ENCODE results near the gene TAF1. TPM values are rescaled to one million over a fixed set of nuclear protein-coding genes. Genes with fewer than 3 reads are reported as not detected.
"Not testable (repeated sequence)": the region's sequence is repeated elsewhere in the genome, so short reads cannot be mapped to it uniquely, and the experiment has no call there.

The TAF1 gene
- total RNA-seq, 1 donor, result 31.1 TPM

DNA sequence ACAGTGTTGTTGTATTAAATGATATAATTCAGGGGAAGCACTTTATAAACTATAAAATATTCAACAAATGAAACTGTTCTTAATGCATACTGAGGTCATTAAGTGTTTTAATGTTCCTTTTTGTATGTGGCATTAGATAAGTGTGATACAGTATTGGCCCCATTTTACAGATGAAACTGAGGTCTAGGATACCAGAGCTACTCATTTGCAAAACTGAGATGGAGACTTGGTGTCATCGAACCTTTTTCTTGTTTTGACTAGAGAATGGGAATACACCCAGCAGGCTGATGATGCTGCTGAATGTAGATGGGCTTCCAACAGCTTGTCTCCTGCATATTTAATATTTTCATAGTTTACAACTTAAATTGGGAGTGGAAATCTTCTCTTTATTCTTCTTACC is 34.6 kb downstream of the TAF1 start:
- no peak overlapping the region for H3K4me2 ChIP-seq (ENCODE audit: insufficient read depth, low read length)
- H3K9me3 ChIP-seq (ENCODE audit: low read depth, low read length), result no peaks in the 10 kb centered on the region
- H4K20me1 ChIP-seq (ENCODE audit: insufficient read depth, low read length), result no peaks in the 10 kb centered on the region
- H3K4me1 ChIP-seq (ENCODE audit: insufficient read depth, low read length), result no peaks in the 10 kb centered on the region
- H3K79me2 ChIP-seq (ENCODE audit: insufficient read depth, low read length), result no peaks in the 10 kb centered on the region
- TF ChIP-seq, protein P1, sequence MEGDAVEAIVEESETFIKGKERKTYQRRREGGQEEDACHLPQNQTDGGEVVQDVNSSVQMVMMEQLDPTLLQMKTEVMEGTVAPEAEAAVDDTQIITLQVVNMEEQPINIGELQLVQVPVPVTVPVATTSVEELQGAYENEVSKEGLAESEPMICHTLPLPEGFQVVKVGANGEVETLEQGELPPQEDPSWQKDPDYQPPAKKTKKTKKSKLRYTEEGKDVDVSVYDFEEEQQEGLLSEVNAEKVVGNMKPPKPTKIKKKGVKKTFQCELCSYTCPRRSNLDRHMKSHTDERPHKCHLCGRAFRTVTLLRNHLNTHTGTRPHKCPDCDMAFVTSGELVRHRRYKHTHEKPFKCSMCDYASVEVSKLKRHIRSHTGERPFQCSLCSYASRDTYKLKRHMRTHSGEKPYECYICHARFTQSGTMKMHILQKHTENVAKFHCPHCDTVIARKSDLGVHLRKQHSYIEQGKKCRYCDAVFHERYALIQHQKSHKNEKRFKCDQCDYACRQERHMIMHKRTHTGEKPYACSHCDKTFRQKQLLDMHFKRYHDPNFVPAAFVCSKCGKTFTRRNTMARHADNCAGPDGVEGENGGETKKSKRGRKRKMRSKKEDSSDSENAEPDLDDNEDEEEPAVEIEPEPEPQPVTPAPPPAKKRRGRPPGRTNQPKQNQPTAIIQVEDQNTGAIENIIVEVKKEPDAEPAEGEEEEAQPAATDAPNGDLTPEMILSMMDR (IDR thresholded peaks at IDR 0.05; ENCODE audit: extremely low read depth, low read depth, low read length), result no peak
- no peak overlapping the region for H2AFZ ChIP-seq (ENCODE audit: low read length)
- peak; percentile 5 for DNase-seq (ENCODE audit: insufficient read length, low spot score, missing footprints)
- H3K27ac ChIP-seq (ENCODE audit: low read depth, low read length), result no peak overlapping the region
- H3K27me3 ChIP-seq (ENCODE audit: insufficient read depth, low read length), result no peaks in the 10 kb centered on the region
- no peak overlapping the region for H3K4me3 ChIP-seq (ENCODE audit: insufficient read depth, low read length)
- H3K36me3 ChIP-seq (ENCODE audit: insufficient read depth, low read length), result peaks cover 24% of the 10 kb centered on the region

DNA sequence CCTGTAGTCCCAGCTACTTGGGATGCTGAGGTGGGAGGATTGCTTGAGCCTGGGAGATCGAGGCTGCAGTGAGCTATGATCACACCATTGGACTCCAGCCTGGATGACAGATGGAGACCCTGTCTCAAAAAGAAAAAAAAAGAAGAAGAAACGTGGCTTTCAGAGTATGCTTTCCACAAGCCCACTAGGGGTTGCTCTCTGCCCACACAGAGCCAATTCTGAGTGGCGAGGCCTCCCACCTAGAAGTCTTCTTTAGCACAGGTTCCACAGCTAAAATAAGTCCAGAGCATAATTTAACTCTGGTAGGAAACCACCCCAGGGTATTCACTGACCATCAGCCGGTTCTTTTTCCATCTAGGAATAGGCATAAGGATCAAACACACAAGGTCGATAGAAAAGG is 50.1 kb downstream of the TAF1 start:
- not testable (repeated sequence) for H3K79me2 ChIP-seq (ENCODE audit: insufficient read depth, low read length); H3K4me2 ChIP-seq (ENCODE audit: insufficient read depth, low read length); H4K20me1 ChIP-seq (ENCODE audit: insufficient read depth, low read length); H3K27ac ChIP-seq (ENCODE audit: low read depth, low read length); H3K9me3 ChIP-seq (ENCODE audit: low read depth, low read length); DNase-seq (ENCODE audit: insufficient read length, low spot score, missing footprints); H2AFZ ChIP-seq (ENCODE audit: low read length); H3K4me3 ChIP-seq (ENCODE audit: insufficient read depth, low read length); H3K27me3 ChIP-seq (ENCODE audit: insufficient read depth, low read length); H3K4me1 ChIP-seq (ENCODE audit: insufficient read depth, low read length)
- H3K36me3 ChIP-seq (ENCODE audit: insufficient read depth, low read length), result peaks cover 23% of the 10 kb centered on the region

DNA sequence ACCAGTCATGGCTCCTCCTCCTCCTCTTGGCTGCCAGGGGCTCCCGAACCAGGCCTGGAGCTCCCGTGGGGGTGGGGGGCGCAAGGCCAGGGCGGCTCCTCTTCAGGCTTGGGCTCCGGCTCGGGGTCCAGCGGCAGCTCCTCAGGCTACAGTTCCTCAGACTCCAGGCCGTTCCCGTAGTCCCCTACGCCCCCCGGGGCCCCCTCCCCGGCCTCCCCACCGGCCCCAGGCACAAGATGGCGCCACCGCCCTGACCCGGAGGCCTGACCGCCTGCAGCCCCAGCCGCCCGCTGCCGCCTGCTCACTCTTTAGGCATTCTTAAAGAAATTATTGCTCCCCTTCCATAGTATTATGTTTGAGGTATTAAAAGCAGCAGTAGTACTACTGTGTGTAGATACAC is 54.5 kb downstream of the TAF1 start:
- no peak for DNase-seq (ENCODE audit: insufficient read length, low spot score, missing footprints)
- Histone ChIP-seq H2AFZ (ENCODE audit: low read length) (no peak overlapping the region), H3K36me3 (ENCODE audit: insufficient read depth, low read length) (peaks cover 16% of the 10 kb centered on the region), H3K4me3 (ENCODE audit: insufficient read depth, low read length) (no peak overlapping the region), H3K4me2 (ENCODE audit: insufficient read depth, low read length) (no peak overlapping the region), H3K9me3 (ENCODE audit: low read depth, low read length) (no peaks in the 10 kb centered on the region), H3K27ac (ENCODE audit: low read depth, low read length) (no peak overlapping the region), H3K4me1 (ENCODE audit: insufficient read depth, low read length) (no peaks in the 10 kb centered on the region), H3K79me2 (ENCODE audit: insufficient read depth, low read length) (no peaks in the 10 kb centered on the region), H4K20me1 (ENCODE audit: insufficient read depth, low read length) (no peaks in the 10 kb centered on the region), H3K27me3 (ENCODE audit: insufficient read depth, low read length) (peaks cover 3% of the 10 kb centered on the region)
- TF ChIP-seq, protein P1 (IDR thresholded peaks at IDR 0.05; ENCODE audit: extremely low read depth, low read depth, low read length), result no peak

DNA sequence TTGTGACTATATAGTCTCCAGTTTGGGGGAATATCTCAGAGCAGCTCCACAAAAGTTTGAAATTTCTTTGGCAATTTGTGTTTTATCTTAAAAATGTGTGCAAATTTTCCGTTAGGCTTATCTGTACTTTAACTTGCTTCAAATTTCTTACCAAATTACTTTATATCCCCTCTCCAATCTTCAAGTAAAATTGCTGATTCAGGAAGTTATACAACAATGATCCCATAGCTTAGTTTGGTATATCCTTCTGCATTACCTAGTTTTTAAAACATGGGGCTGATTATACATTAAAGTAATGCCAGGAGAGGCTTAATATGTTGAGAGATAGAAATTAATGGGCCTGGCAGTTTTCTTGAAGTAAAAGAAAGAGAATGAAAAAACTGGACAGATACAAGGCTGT is 66.6 kb downstream of the TAF1 start:
- DNase-seq (ENCODE audit: insufficient read length, low spot score, missing footprints), result no peak
- Histone ChIP-seq H3K4me1 (ENCODE audit: insufficient read depth, low read length) (no peaks in the 10 kb centered on the region), H3K4me3 (ENCODE audit: insufficient read depth, low read length) (no peak overlapping the region), H3K27ac (ENCODE audit: low read depth, low read length) (no peak overlapping the region), H2AFZ (ENCODE audit: low read length) (no peak overlapping the region), H3K9me3 (ENCODE audit: low read depth, low read length) (no peaks in the 10 kb centered on the region), H4K20me1 (ENCODE audit: insufficient read depth, low read length) (no peaks in the 10 kb centered on the region), H3K27me3 (ENCODE audit: insufficient read depth, low read length) (peaks cover 6% of the 10 kb centered on the region), H3K4me2 (ENCODE audit: insufficient read depth, low read length) (no peak overlapping the region), H3K36me3 (ENCODE audit: insufficient read depth, low read length) (peaks cover 9% of the 10 kb centered on the region), H3K79me2 (ENCODE audit: insufficient read depth, low read length) (no peaks in the 10 kb centered on the region)
- TF ChIP-seq, protein P1 (IDR thresholded peaks at IDR 0.05; ENCODE audit: extremely low read depth, low read depth, low read length), result no peak

All from osteoblast (primary cell).